DOHH2 (cell line): ENCODE data around the gene OR8D2.

Source experiments
- H3F3A ChIP-seq: fragments of 200-600 bp; sonication (generic), shearing (Covaris generic); 2 replicates; pipeline ENCODE4 v1.6.0; 2016; ENCODE audit warnings: antibody characterized with exemption, mild to moderate bottlenecking; ENCODE audit not compliant: control insufficient read depth, insufficient read depth
- H3K27ac ChIP-seq: fragments of 200-600 bp; sonication (generic); 2 replicates; pipeline ENCODE4 v1.5.1; 2014; ENCODE audit warnings: low read depth, mild to moderate bottlenecking, low read length, moderate library complexity
- H3K27me3 ChIP-seq: fragments of 200-600 bp; sonication (generic); 2 replicates; pipeline ENCODE4 v1.6.1; 2014; ENCODE audit warnings: mild to moderate bottlenecking, low read length, mixed read lengths; ENCODE audit not compliant: control insufficient read depth
- H3K36me3 ChIP-seq: fragments of 200-600 bp; sonication (generic); 2 replicates; pipeline ENCODE4 v1.6.1; 2014; ENCODE audit warnings: mild to moderate bottlenecking, low read length, moderate library complexity, mixed read lengths; ENCODE audit not compliant: control insufficient read depth
- H3K4me1 ChIP-seq: fragments of 200-600 bp; sonication (generic); 2 replicates; pipeline ENCODE4 v1.6.1; 2014; ENCODE audit warnings: mild to moderate bottlenecking, low read length, mixed read lengths; ENCODE audit not compliant: control insufficient read depth
- H3K4me2 ChIP-seq: fragments of 200-600 bp; sonication (generic); 2 replicates; pipeline ENCODE4 v1.6.0; 2014; ENCODE audit warnings: mild to moderate bottlenecking, low read length, moderate library complexity
- H3K4me3 ChIP-seq: fragments of 200-600 bp; sonication (generic); 2 replicates; pipeline ENCODE4 v1.5.1; 2014; ENCODE audit warnings: mild to moderate bottlenecking, low read length, mixed read lengths
- H3K79me2 ChIP-seq: fragments of 200-600 bp; sonication (generic); 2 replicates; pipeline ENCODE4 v1.6.1; 2014; ENCODE audit warnings: mild to moderate bottlenecking, low read length, mixed read lengths; ENCODE audit not compliant: control insufficient read depth
- H3K9me2 ChIP-seq: fragments of 200-600 bp; sonication (generic); replicated peaks from 2 replicates; pipeline ENCODE4 v1.6.1; 2014; ENCODE audit warnings: mild to moderate bottlenecking, low read length, mixed read lengths; ENCODE audit not compliant: control insufficient read depth
- H3K9me3 ChIP-seq: fragments of 200-600 bp; sonication (generic); 2 replicates; pipeline ENCODE4 v1.6.1; 2014; ENCODE audit warnings: antibody characterized with exemption, low read length, mixed read lengths; ENCODE audit not compliant: control insufficient read depth, insufficient read depth
- H4K20me1 ChIP-seq: fragments of 200-600 bp; sonication (generic); 2 replicates; pipeline ENCODE4 v1.6.0; 2014; ENCODE audit warnings: low read depth, mild to moderate bottlenecking, antibody characterized with exemption, low read length, moderate library complexity; ENCODE audit not compliant: control insufficient read depth, insufficient read depth
- CTCF ChIP-seq: fragments of 200-600 bp; sonication (generic); IDR thresholded peaks from one replicate; pipeline ENCODE4 v1.5.1; 2014; ENCODE audit warnings: antibody characterized with exemption, mild to moderate bottlenecking, low read depth, low read length; ENCODE audit not compliant: poor library complexity, severe bottlenecking
- EZH2phosphoT487 ChIP-seq: fragments of 200-600 bp; sonication (generic); IDR thresholded peaks from 2 replicates; pipeline ENCODE4 v1.6.1; 2017; ENCODE audit warnings: borderline replicate concordance, mild to moderate bottlenecking, antibody characterized with exemption, low read length, moderate library complexity, mixed read lengths

Gene OR8D2

GRCh38 chr11:124310721-124311120 is 9.3 kb downstream of the OR8D2 start:
- Histone ChIP-seq H3K27ac (no peak overlapping the region), H3K4me2 (no peak overlapping the region), H3K4me1 (no peaks in the 10 kb centered on the region), H3K79me2 (no peaks in the 10 kb centered on the region), H4K20me1 (no peaks in the 10 kb centered on the region), H3K9me2 (no peaks in the 10 kb centered on the region), H3K36me3 (no peaks in the 10 kb centered on the region), H3K4me3 (no peak overlapping the region), H3K27me3 (peaks cover 8% of the 10 kb centered on the region; the same call in 1 of the 2 replicates), H3K9me3 (no peaks in the 10 kb centered on the region), H3F3A (no peaks in the 10 kb centered on the region)
- no peak for TF ChIP-seq EZH2phosphoT487
- no peak for TF ChIP-seq CTCF

- Histone ChIP-seq H3K27me3 (peaks cover 8% of the 10 kb centered on the region; the same call in 1 of the 2 replicates), H3K4me3 (no peak overlapping the region), H4K20me1 (no peaks in the 10 kb centered on the region), H3F3A (no peaks in the 10 kb centered on the region), H3K9me3 (no peaks in the 10 kb centered on the region), H3K79me2 (no peaks in the 10 kb centered on the region), H3K36me3 (no peaks in the 10 kb centered on the region), H3K4me2 (no peak overlapping the region), H3K9me2 (no peaks in the 10 kb centered on the region), H3K27ac (no peak overlapping the region), H3K4me1 (no peaks in the 10 kb centered on the region)
- TF ChIP-seq CTCF = no peak
- TF ChIP-seq EZH2phosphoT487 = no peak
Measured at GRCh38 chr11:124307093-124307492, 12.9 kb downstream of the OR8D2 start.

GRCh38 chr11:124302347-124303125 is 17.5 kb downstream of the OR8D2 start:
- H4K20me1 ChIP-seq = no peaks in the 10 kb centered on the region
- no peaks in the 10 kb centered on the region for H3K4me1 ChIP-seq
- no peaks in the 10 kb centered on the region for H3K36me3 ChIP-seq
- no peak overlapping the region for H3K27ac ChIP-seq
- no peaks in the 10 kb centered on the region for H3F3A ChIP-seq
- no peaks in the 10 kb centered on the region for H3K79me2 ChIP-seq
- no peak for TF ChIP-seq EZH2phosphoT487
- TF ChIP-seq CTCF = no peak
- H3K4me2 ChIP-seq = no peak overlapping the region
- peaks cover 6% of the 10 kb centered on the region; the same call in 1 of the 2 replicates for H3K27me3 ChIP-seq
- H3K9me3 ChIP-seq = no peaks in the 10 kb centered on the region
- no peaks in the 10 kb centered on the region for H3K9me2 ChIP-seq
- H3K4me3 ChIP-seq = no peak overlapping the region
